OCI-LY7 (cell line): ENCODE measurements around the gene CCDC146. TPM values are rescaled to one million over a fixed set of nuclear protein-coding genes. Genes with fewer than 3 reads are reported as not detected.

Experiments
- BruUV-seq: library from RNA; stranded (reverse); fragments of 400-500 nt; replicated peaks from 2 replicates; lab custom pipeline; 2021; lab: Mats Ljungman, UMichigan
- CTCF ChIA-PET: fragments of 300-600 bp; sonication (Branson Sonifier 250); formaldehyde crosslinking; loops from one replicate; lab custom pipeline; 2022; ENCODE audit warnings: antibody characterized with exemption; ENCODE audit not compliant: unreplicated experiment; lab: Charles Lee
- POLR2A ChIA-PET: fragments of 300-600 bp; sonication (Branson Sonifier 250); formaldehyde crosslinking; loops from one replicate; lab custom pipeline; 2022; ENCODE audit warnings: antibody characterized with exemption; lab: Charles Lee
- DNase-seq: peaks from one replicate; pipeline ENCODE4 v3.0.0-alpha.2; 2015; ENCODE audit warnings: low spot score
- H2AFZ ChIP-seq: fragments of 200-600 bp; sonication (generic), shearing (Covaris generic); 2 replicates; pipeline ENCODE4 v1.6.1; 2014; ENCODE audit warnings: mild to moderate bottlenecking, antibody characterized with exemption, low read length, moderate library complexity
- H3K27ac ChIP-seq: fragments of 200-600 bp; sonication (generic); 2 replicates; pipeline ENCODE4 v1.5.1; 2014; ENCODE audit warnings: mixed run types, low read depth, mild to moderate bottlenecking, moderate library complexity, low read length, inconsistent platforms; ENCODE audit not compliant: poor library complexity, severe bottlenecking
- H3K36me3 ChIP-seq: fragments of 200-600 bp; sonication (generic); 2 replicates; pipeline ENCODE4 v1.6.1; 2014; ENCODE audit warnings: mild to moderate bottlenecking, antibody characterized with exemption, low read length, moderate library complexity, mixed read lengths; ENCODE audit not compliant: insufficient read depth
- H3K4me1 ChIP-seq: fragments of 200-600 bp; sonication (generic); 2 replicates; pipeline ENCODE4 v1.5.1; 2014; ENCODE audit warnings: mild to moderate bottlenecking, low read length; ENCODE audit not compliant: insufficient read depth, poor library complexity, severe bottlenecking
- H3K4me2 ChIP-seq: fragments of 200-600 bp; sonication (generic); 2 replicates; pipeline ENCODE4 v1.6.1; 2014; ENCODE audit warnings: mild to moderate bottlenecking, low read length
- H3K4me3 ChIP-seq: fragments of 200-600 bp; sonication (generic); 2 replicates; pipeline ENCODE4 v1.5.1; 2014; ENCODE audit warnings: mild to moderate bottlenecking, low read depth, low read length; ENCODE audit not compliant: poor library complexity, severe bottlenecking
- H3K79me2 ChIP-seq: fragments of 200-600 bp; sonication (generic); 2 replicates; pipeline ENCODE4 v1.6.1; 2016; ENCODE audit warnings: low read depth, mild to moderate bottlenecking, low read length, moderate library complexity, mixed read lengths; ENCODE audit not compliant: insufficient read depth
- H3K9me2 ChIP-seq: fragments of 200-600 bp; sonication (generic); 2 replicates; pipeline ENCODE4 v1.6.1; 2016; ENCODE audit warnings: mild to moderate bottlenecking, low read length, mixed read lengths; ENCODE audit not compliant: insufficient read depth
- H3K9me3 ChIP-seq: fragments of 200-600 bp; sonication (generic); 2 replicates; pipeline ENCODE4 v1.6.1; 2014; ENCODE audit warnings: mild to moderate bottlenecking, mixed run types, low read length, mixed read lengths
- H4K20me1 ChIP-seq: fragments of 200-600 bp; sonication (generic); 2 replicates; pipeline ENCODE4 v1.6.1; 2014; ENCODE audit warnings: mild to moderate bottlenecking, antibody characterized with exemption, low read length, moderate library complexity, mixed read lengths; ENCODE audit not compliant: insufficient read depth
- CTCF ChIP-seq: fragments of 200-600 bp; sonication (generic); conservative IDR thresholded peaks from 2 replicates; pipeline ENCODE4 v1.5.1; 2014; ENCODE audit warnings: mild to moderate bottlenecking, antibody characterized with exemption, low read length, moderate library complexity, mixed read lengths
- EZH2phosphoT487 ChIP-seq: fragments of 200-600 bp; sonication (generic); IDR thresholded peaks from 2 replicates; pipeline ENCODE4 v1.6.1; 2018; ENCODE audit warnings: low read depth, borderline replicate concordance, mild to moderate bottlenecking, mixed run types, antibody characterized with exemption, low read length, moderate library complexity, mixed read lengths
- intact Hi-C: fragments of 100-400 bp; cut with micrococcal nuclease; formaldehyde crosslinking; loops from one replicate; pipeline ENCODE4 v1.10.0; 2022; ENCODE audit not compliant: unreplicated experiment
- total RNA-seq, 2 experiments: library from RNA; depleted of rRNA in 1 of 2; stranded (reverse); fragments of >200 nt in 1 of 2; shearing (Covaris generic) in 1 of 2; gene quantifications; 2 replicates each; pipeline ENCODE4 v1.2.3, GENCODE V29; 2014 to 2022

Gene CCDC146
- total RNA-seq, 2 experiments from 2014 or later, result 3.0 to 3.2 TPM

GRCh38 chr7:77276120-77276519, 153.7 kb downstream of the CCDC146 start:
- Histone ChIP-seq H3K4me2 (no peak overlapping the region), H3K9me2 (no peaks in the 10 kb centered on the region), H3K4me3 (no peak overlapping the region), H3K9me3 (no peaks in the 10 kb centered on the region), H3K79me2 (no peaks in the 10 kb centered on the region), H2AFZ (no peak overlapping the region), H4K20me1 (no peaks in the 10 kb centered on the region), H3K36me3 (no peaks in the 10 kb centered on the region), H3K27ac (no peak overlapping the region), H3K4me1 (no peaks in the 10 kb centered on the region)
- no peak for DNase-seq
- TF ChIP-seq CTCF (no peak), EZH2phosphoT487 (no peak)
- intact Hi-C loops, result no loop called here
- ChIA-PET CTCF (no interaction called here), POLR2A (interaction anchor here (0.7 kb wide), 1 partner anchor 66 kb away, joined by 3 read pairs; no protein-coding TSS in a partner anchor)
- BruUV-seq, result no TSS peak

GRCh38 chr7:77281780-77282478, 159.5 kb downstream of the CCDC146 start:
- Histone ChIP-seq H2AFZ (no peak overlapping the region), H3K27ac (no peak overlapping the region), H3K9me3 (no peaks in the 10 kb centered on the region), H3K9me2 (no peaks in the 10 kb centered on the region), H3K4me3 (no peak overlapping the region), H3K36me3 (no peaks in the 10 kb centered on the region), H4K20me1 (no peaks in the 10 kb centered on the region), H3K4me1 (no peaks in the 10 kb centered on the region), H3K4me2 (no peak overlapping the region), H3K79me2 (no peaks in the 10 kb centered on the region)
- intact Hi-C loops, result no loop called here
- peak; percentile 16 for DNase-seq
- CTCF ChIA-PET, result no interaction called here
- BruUV-seq, result no TSS peak
- no peak for TF ChIP-seq EZH2phosphoT487
- TF ChIP-seq CTCF, result no peak
- POLR2A ChIA-PET, result no interaction called here

- CTCF ChIA-PET, result no interaction called here
- Histone ChIP-seq H3K27ac (no peak overlapping the region), H3K36me3 (no peaks in the 10 kb centered on the region), H3K9me3 (no peaks in the 10 kb centered on the region), H3K4me2 (no peak overlapping the region), H2AFZ (no peak overlapping the region), H3K79me2 (no peaks in the 10 kb centered on the region), H3K4me1 (no peaks in the 10 kb centered on the region), H3K4me3 (no peak overlapping the region), H3K9me2 (no peaks in the 10 kb centered on the region), H4K20me1 (no peaks in the 10 kb centered on the region)
- intact Hi-C loops, result no loop called here
- TF ChIP-seq CTCF (no peak), EZH2phosphoT487 (no peak)
- DNase-seq, result no peak
- POLR2A ChIA-PET, result interaction anchor here (0.8 kb wide), 1 partner anchor 9 kb away, joined by 3 read pairs; no protein-coding TSS in a partner anchor
- no TSS peak for BruUV-seq
These were observed 160.5 kb downstream of the CCDC146 start for GRCh38 chr7:77282897-77283296.
